Measurements from ENCODE around the gene CMTM5.
A peak's percentile ranks its signal among the peaks of the same experiment; 100 is the strongest.

GRCh38 chr14:23365732-23366425 lies 11.0 kb upstream of the CMTM5 start:
- TF ChIP-seq CTCF (IDR thresholded peaks at IDR 0.05) (no peak), PRDM15 (CRISPR knock-in tag; IDR thresholded peaks at IDR 0.05) (no peak), ZNF317 (CRISPR knock-in tag; IDR thresholded peaks at IDR 0.05; ENCODE audit: borderline replicate concordance, low read depth) (no peak), NFE2L1 (CRISPR knock-in tag; IDR thresholded peaks at IDR 0.05) (no peak), SP1 (CRISPR knock-in tag; conservative IDR thresholded peaks at IDR 0.05) (no peak), ESRRA (CRISPR knock-in tag; IDR thresholded peaks at IDR 0.05; ENCODE audit: borderline replicate concordance) (0 out of 2 replicates have a peak, but pooled peaks have one; percentile 41), TEAD4 (CRISPR knock-in tag; IDR thresholded peaks at IDR 0.05) (no peak), CREM (CRISPR knock-in tag; IDR thresholded peaks at IDR 0.05) (no peak)
- TF ChIP-seq, protein P1, sequence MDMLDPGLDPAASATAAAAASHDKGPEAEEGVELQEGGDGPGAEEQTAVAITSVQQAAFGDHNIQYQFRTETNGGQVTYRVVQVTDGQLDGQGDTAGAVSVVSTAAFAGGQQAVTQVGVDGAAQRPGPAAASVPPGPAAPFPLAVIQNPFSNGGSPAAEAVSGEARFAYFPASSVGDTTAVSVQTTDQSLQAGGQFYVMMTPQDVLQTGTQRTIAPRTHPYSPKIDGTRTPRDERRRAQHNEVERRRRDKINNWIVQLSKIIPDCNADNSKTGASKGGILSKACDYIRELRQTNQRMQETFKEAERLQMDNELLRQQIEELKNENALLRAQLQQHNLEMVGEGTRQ (CRISPR knock-in tag; IDR thresholded peaks at IDR 0.05) = no peak

Data from WTC11 (cell line).